Sigmoid colon (tissue), 7 donors: Measurements from ENCODE around the gene CEP83. TPM values are rescaled to one million over a fixed set of nuclear protein-coding genes. Genes with fewer than 3 reads are reported as not detected.

Experiments
- DNase-seq: peaks from one replicate; pipeline ENCODE4 v3.0.0-alpha.2; 2019
- H3K27ac ChIP-seq, 4 donors: fragments of 200-600 bp; sonication (generic); one replicate each; pipeline ENCODE4 v1.5.1; 2016 to 2019; ENCODE audit warnings: mild to moderate bottlenecking in 1 of 4
- H3K27me3 ChIP-seq, 3 donors: fragments of 200-600 bp; sonication (generic); one replicate each; pipeline ENCODE4 v1.5.1; 2019; ENCODE audit warnings: mild to moderate bottlenecking in 1 of 3
- H3K36me3 ChIP-seq, 4 donors: fragments of 200-600 bp; sonication (generic); one replicate each; pipeline ENCODE4 v1.5.1; 2016 to 2019
- H3K4me1 ChIP-seq, 4 donors: fragments of 200-600 bp; sonication (generic); one replicate each; pipeline ENCODE4 v1.5.1; 2017 to 2019
- H3K4me3 ChIP-seq, 4 donors: fragments of 200-600 bp; sonication (generic); one replicate each; pipeline ENCODE4 v1.5.1; 2017 to 2019; ENCODE audit warnings: mild to moderate bottlenecking in 2 of 4, moderate library complexity in 1 of 4
- H3K9me3 ChIP-seq, 4 donors: fragments of 200-600 bp in 3 of 4; sonication (generic) in 3 of 4; one replicate each; pipeline versions ENCODE4 v1.5.1 to v1.6.1; 2013 to 2019
- CTCF ChIP-seq, 4 experiments: fragments of 450-650 bp in 3 of 4; fragments of 200-600 bp in 1 of 4; IDR thresholded peaks; one replicate each; pipeline ENCODE4 v1.5.1; 2016 to 2019; ENCODE audit warnings: antibody characterized with exemption in 4 of 4, mild to moderate bottlenecking in 3 of 4, moderate library complexity in 2 of 4
- EP300 ChIP-seq, 4 donors: sonication (generic); formaldehyde crosslinking; IDR thresholded peaks; one replicate each; pipeline ENCODE4 v1.6.1; 2017; ENCODE audit warnings: antibody characterized with exemption in 4 of 4
- POLR2A ChIP-seq, 2 donors: fragments of 450-650 bp; IDR thresholded peaks; one replicate each; pipeline ENCODE4 v1.6.1; 2016; ENCODE audit warnings: antibody characterized with exemption in 2 of 2, mild to moderate bottlenecking in 2 of 2, moderate library complexity in 2 of 2
- POLR2AphosphoS5 ChIP-seq, 4 donors: sonication (generic); formaldehyde crosslinking; IDR thresholded peaks; one replicate each; pipeline ENCODE4 v1.6.1; 2017; ENCODE audit warnings: antibody characterized with exemption in 4 of 4
- whole genome bisulfite sequencing, 2 donors: extraction: QIAGEN DNeasy Blood & Tissue Kit; methylation state at CpG; one replicate each; pipeline ENCODE4 v1.1.7; 2013; 5-methylcytosine and 5-hydroxymethylcytosine counted together
- intact Hi-C: fragments of 100-400 bp; cut with DNase I; formaldehyde crosslinking; loops from one replicate; pipeline ENCODE4 v1.15.1; 2023
- polyA plus RNA-seq, 3 donors: library from polyadenylated mRNA; stranded (reverse); fragments of 200-250 nt; gene quantifications; one replicate each; pipeline ENCODE4 v1.2.3, GENCODE V29; 2013
- total RNA-seq, 4 donors: library from RNA; depleted of rRNA; stranded (reverse); fragments of >200 nt; gene quantifications; one replicate each; pipeline ENCODE4 v1.1.0, GENCODE V29; 2016
- donor health status: healthy with polysubstance abuse.
- donor health status: Bipolar disorder and iron deficiency.
- donor health status: healthy.

Gene CEP83
- total and polyA plus RNA-seq, 7 donors, result 4.4 to 23.5 (median 7.9) TPM

GRCh38 chr12:94386422-94386821, 73.2 kb downstream of the CEP83 start:
- TF ChIP-seq EP300 (IDR thresholded peaks at IDR 0.05) (no peak), POLR2AphosphoS5 (IDR thresholded peaks at IDR 0.05) (no peak), POLR2A (IDR thresholded peaks at IDR 0.05) (no peak), CTCF (IDR thresholded peaks at IDR 0.05) (no peak)
- no peaks in the 10 kb centered on the region for H3K4me1 ChIP-seq
- no peaks in the 10 kb centered on the region for H3K27me3 ChIP-seq
- no peak overlapping the region for H3K4me3 ChIP-seq
- no peak overlapping the region for H3K27ac ChIP-seq
- no peak for DNase-seq
- H3K36me3 ChIP-seq, result peaks cover 0 to 14% (median 3%) of the 10 kb centered on the region in 4 donors
- 86 to 89% methylated on average over 1 of the region's 1 CpG for whole genome bisulfite sequencing, 2 donors
- peaks cover 0 to 6% (median 0%) of the 10 kb centered on the region in 4 donors for H3K9me3 ChIP-seq
- intact Hi-C loops, result no loop called here

- Histone ChIP-seq H3K36me3 (peaks cover 0 to 14% (median 3%) of the 10 kb centered on the region in 4 donors), H3K4me1 (no peaks in the 10 kb centered on the region), H3K9me3 (peaks cover 0 to 6% (median 0%) of the 10 kb centered on the region in 4 donors), H3K27ac (no peak overlapping the region), H3K27me3 (no peaks in the 10 kb centered on the region), H3K4me3 (no peak overlapping the region)
- TF ChIP-seq POLR2AphosphoS5 (IDR thresholded peaks at IDR 0.05), result no peak
- TF ChIP-seq EP300 (IDR thresholded peaks at IDR 0.05), result no peak
- no peak for TF ChIP-seq POLR2A (IDR thresholded peaks at IDR 0.05)
- TF ChIP-seq CTCF (IDR thresholded peaks at IDR 0.05), result no peak
- no peak for DNase-seq
- intact Hi-C loops, result no loop called here
Observed at GRCh38 chr12:94384030-94384429, 75.6 kb downstream of the CEP83 start.

GRCh38 chr12:94380507-94380906, 79.2 kb downstream of the CEP83 start:
- intact Hi-C loops, result no loop called here
- no peak for DNase-seq
- Histone ChIP-seq H3K27me3 (no peaks in the 10 kb centered on the region), H3K9me3 (peaks cover 0 to 6% (median 0%) of the 10 kb centered on the region in 4 donors), H3K4me3 (no peak overlapping the region), H3K27ac (no peak overlapping the region), H3K4me1 (no peaks in the 10 kb centered on the region), H3K36me3 (peaks cover 0 to 27% (median 4%) of the 10 kb centered on the region in 4 donors)
- 22 to 71% methylated on average over 2 of the region's 2 CpGs for WGBS, 2 donors
- TF ChIP-seq EP300 (IDR thresholded peaks at IDR 0.05), result no peak
- TF ChIP-seq CTCF (IDR thresholded peaks at IDR 0.05), result no peak
- TF ChIP-seq POLR2AphosphoS5 (IDR thresholded peaks at IDR 0.05), result no peak
- no peak for TF ChIP-seq POLR2A (IDR thresholded peaks at IDR 0.05)

- Histone ChIP-seq H3K4me3 (no peak overlapping the region), H3K4me1 (no peaks in the 10 kb centered on the region), H3K36me3 (peaks cover 0 to 19% (median 1%) of the 10 kb centered on the region in 4 donors), H3K9me3 (peaks cover 0 to 6% (median 0%) of the 10 kb centered on the region in 4 donors), H3K27ac (no peak overlapping the region), H3K27me3 (no peaks in the 10 kb centered on the region)
- TF ChIP-seq EP300 (IDR thresholded peaks at IDR 0.05) (no peak), POLR2AphosphoS5 (IDR thresholded peaks at IDR 0.05) (no peak), POLR2A (IDR thresholded peaks at IDR 0.05) (no peak), CTCF (IDR thresholded peaks at IDR 0.05) (no peak)
- no peak for DNase-seq
- intact Hi-C loops, result no loop called here
- 77 to 86% methylated on average over 3 of the region's 3 CpGs for WGBS, 2 donors
Observed at GRCh38 chr12:94379479-94380113, 80.1 kb downstream of the CEP83 start.

- H3K4me1 ChIP-seq, result no peaks in the 10 kb centered on the region
- H3K27me3 ChIP-seq, result no peaks in the 10 kb centered on the region
- TF ChIP-seq EP300 (IDR thresholded peaks at IDR 0.05) (no peak), CTCF (IDR thresholded peaks at IDR 0.05) (no peak), POLR2AphosphoS5 (IDR thresholded peaks at IDR 0.05) (no peak)
- DNase-seq, result no peak
- H3K36me3 ChIP-seq, result peaks cover 0 to 12% (median 1%) of the 10 kb centered on the region in 4 donors
- H3K4me3 ChIP-seq, result no peak overlapping the region
- WGBS, 2 donors, result 73 to 97% methylated on average over 2 of the region's 2 CpGs
- no peaks in the 10 kb centered on the region for H3K9me3 ChIP-seq
- no peak overlapping the region for H3K27ac ChIP-seq
- intact Hi-C loops, result no loop called here
Observed at GRCh38 chr12:94377599-94377998, 82.1 kb downstream of the CEP83 start.
